Heart right ventricle (tissue), 16 donors: ENCODE measurements around the gene INCENP. TPM values are rescaled to one million over a fixed set of nuclear protein-coding genes. Genes with fewer than 3 reads are reported as not detected.

Experiments
- ATAC-seq, 8 donors: fragments of 200-7000 bp; cut with Tn5 transposase; one replicate each; pipeline ENCODE4 v1.9.1; 2020; ENCODE audit warnings: mild to moderate bottlenecking in 8 of 8, moderate library complexity in 8 of 8, moderate number of reproducible peaks in 1 of 8
- DNase-seq, 2 donors: peaks; one replicate each; pipeline ENCODE4 v3.0.0-alpha.2; 2020
- H3K27ac ChIP-seq, 10 donors: fragments of 200-600 bp; sonication (generic) in 2 of 10; one replicate each; pipeline versions ENCODE4 v1.5.0 to v1.8.0; 2020 to 2022; ENCODE audit warnings: mild to moderate bottlenecking in 3 of 10
- H3K27me3 ChIP-seq, 7 donors: fragments of 200-600 bp; one replicate each; pipeline ENCODE4 v1.8.0; 2021 to 2022; ENCODE audit warnings: mild to moderate bottlenecking in 2 of 7
- H3K36me3 ChIP-seq, 9 donors: fragments of 200-600 bp; sonication (generic) in 1 of 9; one replicate each; pipeline versions ENCODE4 v1.5.0 to v1.8.0; 2020 to 2022; ENCODE audit warnings: mild to moderate bottlenecking in 2 of 9
- H3K4me1 ChIP-seq, 9 donors: fragments of 200-600 bp; sonication (generic) in 1 of 9; one replicate each; pipeline versions ENCODE4 v1.5.0 to v1.8.0; 2020 to 2022; ENCODE audit warnings: mild to moderate bottlenecking in 4 of 9
- H3K4me3 ChIP-seq, 10 donors: fragments of 200-600 bp; sonication (generic) in 2 of 10; one replicate each; pipeline versions ENCODE4 v1.5.0 to v1.8.0; 2020 to 2022; ENCODE audit warnings: mild to moderate bottlenecking in 7 of 10, moderate library complexity in 2 of 10
- H3K9me3 ChIP-seq, 11 donors: fragments of 200-600 bp in 10 of 11; sonication (generic) in 2 of 11; one replicate each; pipeline versions ENCODE4 v1.5.0 to v1.8.0; 2013 to 2022; ENCODE audit warnings: mild to moderate bottlenecking in 2 of 11, control low read depth in 1 of 11, moderate library complexity in 1 of 11
- CTCF ChIP-seq, 9 donors: fragments of 200-600 bp; sonication (generic) in 2 of 9; IDR thresholded peaks; one replicate each; pipeline versions ENCODE4 v1.5.0 to v1.8.0; 2021 to 2022; ENCODE audit warnings: antibody characterized with exemption in 9 of 9, mild to moderate bottlenecking in 5 of 9, moderate library complexity in 1 of 9
- WGBS, 2 donors: extraction: QIAGEN DNeasy Blood & Tissue Kit; methylation state at CpG; one replicate each; pipeline ENCODE4 v1.1.7; 2013; ENCODE audit warnings: inconsistent platforms in 1 of 2; 5-methylcytosine and 5-hydroxymethylcytosine counted together
- intact Hi-C, 10 donors: fragments of 100-400 bp; cut with DNase I; formaldehyde crosslinking; loops; one replicate each; pipeline versions ENCODE4 v1.11.1 to v1.14.2; 2022
- polyA plus RNA-seq, 2 donors: library from polyadenylated mRNA; stranded (reverse); fragments of 200-250 nt; gene quantifications; one replicate each; pipeline ENCODE4 v1.2.3, GENCODE V29; 2013
- total RNA-seq, 10 donors: library from RNA; stranded (reverse); fragmentation: NEBNext Ultra II Directional in 3 of 10; extraction: Animal tissue kit (Norgen Biotek cat#: 25700) in 3 of 10; gene quantifications; one replicate each; pipeline versions ENCODE4 v1.2.1 to v1.2.4, GENCODE V29; 2021 to 2023
- donor health status: Arrhythmogenic right ventricular cardiomyopathy.
- donor health status: ischemic (EF 13 %, LVEDD 7.1; RV severe dilation, severe dysfunction).
- donor health status: healthy with polysubstance abuse.
- donor health status: DM: no; HTN: yes; CAD: no.
- donor health status: DM: no; HTN: no; CAD: no.
- donor health status: ischemic (EF 25% LVEDD 6.9; RV normal size, moderate dysfunction).
- donor health status: ischemic (EF 25% LVEDD 5.7; RV mildly dilated, moderate dysfunction).
- donor health status: healthy.
- donor health status: DM: yes; HTN: yes; CAD: no.
- donor health status: Ischemic cardiomyopathy.
- donor health status: ischemic (EF 35%, LVEDD 5.7; RV mildly dilated, moderate dysfunction).
- donor health status: nonischemic (EF 11% LVEDD 7.7; RV severe dilation, severe dysfunction).
- donor health status: DM: yes; HTN: yes; CAD: no.
- donor health status: PGD.
- donor health status: ischemic (EF 29% LVEDD 5.4; RV normal size, mild dysfunction).
- donor health status: nonischemic (EF 23%, LVEDD 6.1; RV moderate dilation, normal function).

INCENP gene
- total and polyA plus RNA-seq, 12 donors: 2.1 to 20.0 (median 12.3) TPM

GRCh38 chr11:62152245-62153086, 28.7 kb downstream of the INCENP start:
- WGBS, 2 donors: 86 to 92% methylated on average over 14 of the region's 14 CpGs
- Histone ChIP-seq H3K4me1 (peaks cover 0 to 24% (median 0%) of the 10 kb centered on the region in 9 donors), H3K27me3 (no peaks in the 10 kb centered on the region), H3K36me3 (peaks cover 0 to 54% (median 14%) of the 10 kb centered on the region in 9 donors), H3K27ac (peak overlapping the region in 2 of 10 donors; percentile 4 to 48), H3K4me3 (no peak overlapping the region), H3K9me3 (no peaks in the 10 kb centered on the region)
- ATAC-seq (peak in 2 of 8 donors; percentile 10 to 17), DNase-seq (no peak)
- TF ChIP-seq CTCF (IDR thresholded peaks at IDR 0.05): no peak
- intact Hi-C loops: no loop called here

GRCh38 chr11:62153087-62153395, 29.2 kb downstream of the INCENP start:
- no peak overlapping the region for H3K27ac ChIP-seq
- no peaks in the 10 kb centered on the region for H3K27me3 ChIP-seq
- TF ChIP-seq CTCF (IDR thresholded peaks at IDR 0.05): no peak
- ATAC-seq (peak in 2 of 8 donors; percentile 32 to 43), DNase-seq (no peak)
- WGBS, 2 donors: 70 to 76% methylated on average over 2 of the region's 2 CpGs
- no peaks in the 10 kb centered on the region for H3K9me3 ChIP-seq
- no peak overlapping the region for H3K4me3 ChIP-seq
- H3K4me1 ChIP-seq: peaks cover 0 to 29% (median 0%) of the 10 kb centered on the region in 9 donors
- H3K36me3 ChIP-seq: peaks cover 0 to 48% (median 10%) of the 10 kb centered on the region in 9 donors
- intact Hi-C loops: no loop called here

- Histone ChIP-seq H3K9me3 (no peaks in the 10 kb centered on the region), H3K4me1 (peaks cover 0 to 30% (median 0%) of the 10 kb centered on the region in 9 donors), H3K36me3 (peaks cover 0 to 43% (median 10%) of the 10 kb centered on the region in 9 donors), H3K4me3 (no peak overlapping the region), H3K27ac (no peak overlapping the region), H3K27me3 (no peaks in the 10 kb centered on the region)
- DNase-seq (no peak), ATAC-seq (no peak)
- 81 to 82% methylated on average over 3 of the region's 3 CpGs for WGBS, 2 donors
- intact Hi-C loops: no loop called here
- TF ChIP-seq CTCF (IDR thresholded peaks at IDR 0.05): no peak
Observed at GRCh38 chr11:62153617-62154016, 29.8 kb downstream of the INCENP start.

- WGBS, 2 donors: 48 to 52% methylated on average over 6 of the region's 6 CpGs
- H3K9me3 ChIP-seq: peaks cover 0 to 11% (median 0%) of the 10 kb centered on the region in 11 donors
- H3K27me3 ChIP-seq: no peaks in the 10 kb centered on the region
- no peak overlapping the region for H3K27ac ChIP-seq
- ATAC-seq: peak in 1 of 8 donors; percentile 41
- no peak overlapping the region for H3K4me3 ChIP-seq
- intact Hi-C loops: no loop called here
- peaks cover 0 to 19% (median 0%) of the 10 kb centered on the region in 9 donors for H3K4me1 ChIP-seq
- H3K36me3 ChIP-seq: peaks cover 0 to 4% (median 0%) of the 10 kb centered on the region in 9 donors
- TF ChIP-seq CTCF (IDR thresholded peaks at IDR 0.05): no peak
- DNase-seq: no peak
Observed at GRCh38 chr11:62157603-62158002, 33.8 kb downstream of the INCENP start.
